Measurements from ENCODE around the gene MAD1L1.

Gene MAD1L1

DNA sequence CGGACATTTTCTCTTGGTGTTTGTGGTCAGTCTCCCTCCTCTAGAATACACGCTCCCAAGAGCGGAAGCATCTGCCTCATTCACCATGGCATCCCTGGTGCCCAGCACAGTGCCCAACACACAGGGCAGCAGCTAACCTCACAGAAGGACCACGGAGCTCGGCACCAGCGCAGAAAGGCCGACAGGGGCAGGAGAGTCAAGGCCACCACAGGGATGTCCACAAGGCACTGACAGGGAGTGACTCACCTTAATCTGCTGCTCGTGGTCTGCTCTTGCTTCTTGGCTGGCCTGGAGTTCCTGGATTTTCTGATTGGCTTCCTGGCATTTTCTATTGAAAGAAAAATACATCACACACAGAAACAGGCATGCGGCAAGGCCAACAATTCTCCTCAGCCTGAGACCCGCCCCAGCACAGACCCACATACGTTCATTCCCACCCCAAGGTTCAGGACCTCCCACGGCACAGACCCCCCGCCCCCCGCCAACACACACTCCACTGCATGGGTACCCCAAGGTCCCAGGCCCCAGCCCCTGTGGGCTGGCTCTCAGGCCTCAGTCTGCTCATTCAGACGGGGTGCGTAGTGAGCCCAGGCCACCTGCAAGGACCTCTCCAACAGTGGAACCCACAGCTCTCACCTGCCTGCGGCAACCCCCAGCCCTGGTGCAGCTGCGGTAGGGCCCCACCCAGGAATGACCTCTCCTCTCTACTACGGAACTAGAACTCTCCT, 14.9 kb downstream of the MAD1L1 start:
- DNase-seq (ENCODE audit: low read depth): no peak

DNA sequence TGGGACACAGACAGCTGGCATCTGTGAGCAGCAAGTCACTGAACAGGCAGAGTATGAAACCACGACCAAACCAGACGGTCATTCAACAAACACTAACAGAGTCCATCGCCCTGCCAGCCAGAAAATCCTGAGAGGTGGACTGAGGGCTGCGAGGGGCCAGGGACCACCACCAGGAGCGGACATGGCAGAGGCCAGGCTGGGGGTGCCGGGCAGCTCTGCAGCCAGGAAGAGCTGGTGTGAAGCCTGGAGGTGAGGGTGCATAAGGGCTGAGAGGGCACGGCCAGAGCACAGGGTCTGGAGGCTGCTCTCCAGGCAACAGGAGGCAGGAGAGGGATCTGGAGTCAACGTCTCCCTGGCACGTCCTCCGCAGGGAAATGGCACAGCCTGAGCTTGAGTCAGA, 15.5 kb downstream of the MAD1L1 start:
- DNase-seq (ENCODE audit: low read depth): no peak

DNA sequence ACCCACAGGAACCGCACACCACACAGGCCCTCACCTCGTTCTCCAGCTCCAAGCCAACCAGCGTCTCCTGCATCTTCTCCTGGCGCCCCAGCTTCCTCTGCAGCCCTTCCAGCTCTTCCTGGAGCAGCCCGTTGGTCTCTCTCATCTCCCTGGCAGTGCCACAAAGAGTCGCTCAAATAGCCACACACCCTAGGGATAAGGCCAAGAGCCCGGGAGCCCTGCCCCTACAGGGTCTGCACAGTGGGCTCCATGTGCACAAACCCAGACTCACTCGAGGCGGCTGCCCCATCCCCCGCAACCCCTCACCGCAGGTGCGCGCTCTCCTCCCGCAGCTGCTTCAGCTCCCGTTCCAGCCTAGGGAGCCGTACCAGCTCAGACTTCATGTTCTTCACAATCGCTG, 16.9 kb downstream of the MAD1L1 start:
- DNase-seq (ENCODE audit: low read depth): no peak

DNA sequence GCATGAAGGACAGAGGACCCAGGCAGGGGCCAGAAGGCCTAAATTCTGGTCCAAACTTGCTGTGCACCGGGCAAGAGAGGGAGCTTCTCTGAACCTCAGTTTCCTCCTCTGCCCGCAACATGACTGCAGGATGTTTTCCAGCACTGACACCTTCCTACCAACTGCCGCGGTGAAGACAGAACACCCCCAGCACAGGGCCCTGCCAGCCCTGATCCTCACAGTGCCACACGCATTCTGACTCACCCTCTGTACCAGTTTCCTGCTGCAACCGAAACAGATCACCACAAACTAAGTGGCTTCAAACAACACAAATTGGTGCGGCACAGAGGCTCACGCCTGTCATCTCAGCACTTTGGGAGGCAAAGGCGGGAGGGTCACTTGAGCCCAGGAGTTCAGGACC, 18.1 kb downstream of the MAD1L1 start:
- DNase-seq (ENCODE audit: low read depth): no peak

DNA sequence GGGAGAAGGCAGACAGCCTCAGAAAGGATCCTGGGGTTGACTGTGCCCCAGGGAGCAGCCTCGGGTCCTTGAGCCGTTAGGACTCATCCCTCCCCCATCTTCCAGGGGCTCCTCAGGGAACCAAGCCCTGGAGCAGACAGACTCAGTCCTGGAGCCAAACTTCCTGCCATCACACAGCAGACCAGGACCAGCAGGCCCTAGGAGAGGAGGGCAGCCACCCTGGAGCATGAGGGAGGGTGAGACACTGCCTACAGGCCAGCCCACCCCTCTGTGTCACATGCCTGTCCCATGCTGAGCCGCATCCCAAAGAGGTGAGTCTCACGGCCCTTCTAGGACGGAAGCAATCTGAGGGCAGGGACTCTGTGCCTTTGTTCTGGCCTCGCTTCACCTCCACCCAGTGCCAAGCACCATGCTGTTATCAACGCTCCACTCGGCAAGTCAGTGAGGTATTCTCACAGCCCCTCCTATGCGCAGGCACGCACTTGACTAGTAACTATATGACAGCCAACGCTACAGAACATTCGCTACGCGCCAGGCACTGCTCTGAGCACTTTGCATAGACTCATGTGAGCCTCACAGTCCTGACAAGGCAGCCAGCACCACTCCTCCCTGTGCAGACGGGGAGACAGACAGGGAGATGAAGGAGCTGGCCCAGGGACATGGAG, 19.1 kb downstream of the MAD1L1 start:
- DNase-seq (ENCODE audit: low read depth): no peak

DNA sequence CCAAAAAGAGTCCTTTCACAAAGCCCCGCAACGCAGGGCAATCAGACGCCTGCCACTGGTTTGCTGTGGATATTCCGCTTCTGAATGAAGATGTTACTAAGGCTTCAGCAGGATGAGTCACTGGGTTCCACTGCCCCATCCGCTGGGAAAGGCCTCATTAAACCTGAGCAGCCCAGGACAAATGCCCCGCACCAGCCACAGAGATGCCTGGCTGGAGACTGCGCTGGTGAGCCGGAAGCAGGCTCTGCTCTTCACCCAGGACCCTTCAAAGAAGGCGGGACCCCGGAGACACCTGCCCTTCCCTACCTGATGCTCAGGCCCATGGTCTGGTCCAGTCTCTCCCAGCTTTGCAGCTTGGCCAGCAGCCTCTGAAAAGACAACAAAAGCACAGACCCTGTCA, 19.8 kb downstream of the MAD1L1 start:
- DNase-seq (ENCODE audit: low read depth): no peak

DNA sequence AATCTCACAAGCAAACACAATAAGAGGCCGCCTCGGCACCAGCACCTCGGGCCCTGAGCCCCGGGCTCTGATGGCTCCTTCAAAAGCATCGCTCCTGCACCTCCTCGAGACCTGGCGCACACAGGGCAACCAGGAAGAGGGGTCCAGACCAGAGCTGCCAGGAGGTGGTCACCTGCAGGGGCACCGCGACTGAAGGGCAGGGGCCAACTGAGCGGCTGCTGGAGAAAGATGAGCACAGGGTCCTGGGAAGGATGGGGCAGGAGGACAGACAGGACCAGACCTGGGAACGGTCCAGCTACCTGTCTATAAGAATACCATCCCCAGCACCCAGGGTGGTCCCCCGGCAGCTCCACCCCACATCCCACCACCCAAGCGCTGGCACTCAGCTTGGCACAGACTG, 20.8 kb downstream of the MAD1L1 start:
- DNase-seq (ENCODE audit: low read depth): no peak

DNA sequence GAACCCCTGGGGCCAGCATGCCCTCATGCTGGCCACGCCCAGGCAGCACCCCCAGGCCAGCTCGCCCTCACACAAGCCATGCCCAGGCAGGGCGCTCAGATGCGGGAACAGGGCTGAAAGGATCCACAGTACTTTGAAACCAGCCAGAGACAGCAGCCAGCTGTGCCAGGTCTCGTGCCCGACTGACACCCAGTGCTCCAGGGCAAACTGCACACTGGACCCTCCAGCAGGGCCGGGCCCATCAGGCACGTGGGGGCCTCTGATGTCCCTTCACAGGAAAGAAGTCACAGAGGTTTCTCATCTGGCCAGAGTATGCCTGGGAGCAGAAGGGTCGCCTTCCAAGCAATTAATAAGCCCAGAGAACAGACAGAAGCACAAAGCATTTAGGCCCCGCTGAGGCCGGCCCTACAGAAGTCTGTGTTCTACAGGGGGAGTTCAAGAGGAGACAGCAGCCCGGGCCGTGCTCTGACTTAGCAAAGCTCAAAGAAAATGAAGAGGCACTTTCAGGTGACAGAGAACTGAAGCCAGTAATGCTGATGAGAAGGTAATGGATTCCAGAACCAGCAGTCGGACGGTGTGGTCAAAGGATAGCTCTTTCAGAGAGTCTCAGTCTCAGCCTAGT, 21.4 kb downstream of the MAD1L1 start:
- no peak for DNase-seq (ENCODE audit: low read depth)

DNA sequence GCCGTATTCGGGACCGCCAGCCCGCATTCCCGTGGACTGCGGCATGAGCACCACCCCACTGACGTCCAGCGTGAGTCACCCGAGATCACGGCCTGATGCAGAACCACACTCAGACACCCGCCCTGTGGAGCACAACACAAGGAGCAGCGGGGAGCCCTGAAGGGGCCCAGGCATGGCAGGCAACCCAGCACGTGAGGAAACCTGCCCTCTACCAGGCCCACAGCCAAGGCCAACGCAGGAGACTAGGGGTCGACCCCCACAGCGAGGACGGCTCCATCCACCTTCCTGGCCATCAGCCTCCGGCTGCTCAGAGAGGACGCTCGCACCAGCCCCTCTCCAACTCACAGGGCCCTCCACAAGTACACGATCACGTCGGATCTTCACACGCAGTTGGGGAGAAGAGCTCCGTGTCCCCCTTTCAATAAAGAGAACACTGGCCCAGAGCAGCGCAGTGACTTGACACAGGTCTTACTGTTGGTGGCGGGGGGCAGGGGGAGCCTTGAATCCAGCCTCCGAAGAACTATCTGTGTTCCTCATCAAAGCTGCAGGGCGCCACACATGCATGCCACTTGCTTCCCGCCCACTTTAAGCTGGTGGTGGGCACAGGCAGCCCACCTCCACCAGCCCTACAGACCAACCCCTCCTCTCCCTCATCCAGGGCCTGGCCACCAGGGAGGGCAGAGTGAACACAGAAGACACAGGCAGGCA, 22.0 kb downstream of the MAD1L1 start:
- no peak for DNase-seq (ENCODE audit: low read depth)

DNA sequence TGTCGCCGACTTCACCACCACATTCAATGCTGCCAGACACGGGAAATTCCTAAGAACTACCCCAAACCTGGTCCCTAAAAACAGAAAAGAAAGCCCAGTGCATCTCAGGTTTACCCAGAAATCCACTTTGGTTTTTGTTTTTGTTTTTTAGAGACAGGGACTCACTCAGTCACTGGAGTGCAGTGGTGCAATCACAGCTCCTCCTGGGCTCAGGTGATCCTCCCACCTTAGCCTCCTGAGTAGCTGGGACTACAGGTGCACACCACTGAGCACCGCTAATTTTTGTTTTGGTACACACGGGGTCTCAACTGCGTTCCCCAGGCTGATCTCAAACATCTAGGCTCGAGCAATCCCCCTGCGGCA, 22.8 kb downstream of the MAD1L1 start:
- no peak for DNase-seq (ENCODE audit: low read depth)

DNA sequence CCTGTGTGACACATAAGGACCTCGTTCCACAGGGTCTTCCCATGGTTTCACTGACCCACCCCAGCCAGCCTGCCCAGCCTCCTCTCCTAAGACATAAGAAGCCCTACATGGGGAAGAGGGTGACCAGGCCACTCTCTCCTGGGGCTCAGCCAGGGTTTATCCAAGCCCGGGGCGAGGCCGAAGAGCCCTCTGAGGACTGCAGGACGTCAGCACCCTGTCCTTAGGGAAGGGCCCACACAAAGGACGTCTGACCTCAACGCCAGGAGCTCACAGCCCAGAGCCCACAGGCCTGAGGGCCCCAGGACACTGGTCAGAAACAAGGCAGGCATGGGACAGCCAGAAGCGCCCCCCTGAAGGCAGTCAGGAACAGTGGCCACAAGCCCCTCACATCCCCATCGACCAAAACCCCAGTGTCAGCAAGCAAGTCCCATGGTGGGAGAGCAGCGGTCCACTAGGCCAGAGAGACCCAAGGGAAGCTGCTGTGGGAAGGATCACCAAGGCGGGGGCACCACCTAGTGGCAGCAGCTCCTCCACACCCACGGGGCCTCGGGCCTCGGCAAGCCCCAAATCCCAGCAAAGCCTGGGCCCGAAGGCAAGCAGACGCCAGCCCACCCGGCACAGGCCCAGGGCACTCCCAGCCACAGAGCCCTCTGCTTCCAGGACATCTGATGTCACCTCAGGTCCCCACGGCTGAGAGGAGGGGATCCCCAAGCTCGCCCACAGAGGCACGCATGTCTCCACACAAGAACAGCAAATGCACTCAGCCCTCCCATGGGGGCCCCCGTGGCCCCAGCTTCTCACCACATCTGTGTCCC, 23.4 kb downstream of the MAD1L1 start:
- peak; percentile 11 for DNase-seq (ENCODE audit: low read depth)

DNA sequence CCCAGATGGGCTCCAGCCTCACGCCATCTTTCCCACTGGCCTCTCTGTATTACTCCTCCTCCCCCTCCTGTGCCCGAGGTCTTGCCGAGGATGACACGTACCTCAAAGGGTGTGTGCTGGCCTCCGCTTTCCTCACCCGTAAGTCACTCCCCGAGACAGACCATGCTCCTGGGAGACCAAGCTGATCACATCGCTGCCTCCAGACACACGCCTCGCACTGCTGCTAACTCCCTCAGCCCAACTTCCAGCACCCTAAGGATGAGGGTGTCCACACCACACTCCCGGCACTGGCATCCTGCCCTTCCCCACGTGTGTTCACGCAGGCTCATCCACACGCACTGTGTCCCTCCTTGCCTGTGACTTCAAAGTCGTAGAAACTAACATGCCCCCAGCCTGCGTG, 24.0 kb downstream of the MAD1L1 start:
- no peak for DNase-seq (ENCODE audit: low read depth)

DNA sequence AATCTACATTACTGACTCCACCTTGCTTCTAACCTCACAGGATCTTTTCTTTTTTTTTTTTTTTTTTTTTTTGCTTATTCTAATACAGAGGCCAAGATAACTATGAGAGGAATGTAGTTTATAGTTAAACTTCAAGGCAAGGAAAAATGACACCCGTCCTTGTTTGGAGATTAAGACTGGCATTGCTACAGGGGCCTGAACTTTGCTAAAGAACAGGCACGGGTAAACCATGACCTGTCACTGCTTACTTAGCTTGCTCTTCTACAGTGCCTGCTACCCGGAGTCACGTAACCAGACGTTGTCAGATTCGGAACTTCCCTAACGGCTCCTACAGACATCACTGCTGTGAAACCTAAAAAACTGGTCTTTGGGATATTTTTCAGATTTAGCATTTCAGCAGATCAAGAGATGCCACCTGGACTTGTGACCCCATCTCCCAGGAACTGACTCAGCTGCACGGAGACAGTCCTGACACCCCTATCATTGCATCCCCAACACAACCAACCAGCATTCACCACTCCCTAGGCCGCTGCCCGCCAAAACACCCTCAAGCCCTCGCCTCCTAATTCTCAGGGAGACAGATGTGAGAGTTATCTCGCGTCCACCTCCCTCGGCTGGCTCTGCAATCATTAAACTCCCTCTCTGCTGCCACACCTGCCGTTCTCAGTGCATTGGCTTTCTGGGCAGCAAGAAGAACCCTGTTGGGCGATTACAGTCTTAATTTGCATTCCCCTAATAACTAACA, 27.5 kb downstream of the MAD1L1 start:
- no peak for DNase-seq (ENCODE audit: low read depth)

DNA sequence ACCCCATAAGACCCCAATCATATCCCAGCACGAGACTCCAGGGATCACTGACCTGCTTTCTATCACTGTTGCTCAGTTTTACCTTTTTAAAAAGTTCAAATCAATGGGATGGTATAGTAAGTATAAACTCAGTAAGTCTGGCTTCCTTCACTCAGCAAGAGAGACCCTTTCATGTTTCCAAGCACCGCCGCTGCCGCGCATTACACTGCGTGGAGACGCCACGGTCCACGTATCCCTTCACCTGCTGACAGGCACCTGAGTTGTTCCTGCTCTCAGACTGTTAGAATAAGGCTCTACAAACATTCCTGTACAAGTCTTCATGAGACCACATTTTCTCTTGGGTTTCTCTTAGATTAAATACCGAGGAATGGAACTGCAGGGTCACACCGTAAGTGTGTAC, 28.3 kb downstream of the MAD1L1 start:
- DNase-seq (ENCODE audit: low read depth): no peak

DNA sequence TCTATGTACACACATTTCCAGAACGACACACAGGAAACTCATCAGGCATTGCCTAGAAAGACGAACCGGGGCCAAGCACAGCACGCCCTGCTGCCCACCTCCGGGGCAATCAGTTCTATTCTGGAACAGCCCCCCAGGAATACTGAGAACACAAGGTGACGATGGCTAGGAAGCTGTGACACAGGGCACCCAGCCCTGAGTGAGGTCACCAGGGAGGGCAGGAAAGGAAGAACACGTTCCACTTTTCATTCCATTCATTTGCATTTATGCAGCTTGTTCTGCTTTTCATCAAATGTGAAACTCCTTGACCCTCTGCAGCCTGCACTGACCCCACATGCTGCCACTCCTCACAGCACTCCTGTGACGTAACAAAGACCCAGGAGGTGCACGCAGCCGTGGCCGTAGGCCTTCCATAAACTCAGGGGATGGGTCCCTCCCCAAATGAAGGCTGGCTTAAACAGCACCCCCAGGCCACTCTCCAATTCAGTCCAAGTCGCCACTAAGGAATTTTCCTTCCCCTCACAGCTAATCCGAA, 28.9 kb downstream of the MAD1L1 start:
- DNase-seq (ENCODE audit: low read depth): no peak

DNA sequence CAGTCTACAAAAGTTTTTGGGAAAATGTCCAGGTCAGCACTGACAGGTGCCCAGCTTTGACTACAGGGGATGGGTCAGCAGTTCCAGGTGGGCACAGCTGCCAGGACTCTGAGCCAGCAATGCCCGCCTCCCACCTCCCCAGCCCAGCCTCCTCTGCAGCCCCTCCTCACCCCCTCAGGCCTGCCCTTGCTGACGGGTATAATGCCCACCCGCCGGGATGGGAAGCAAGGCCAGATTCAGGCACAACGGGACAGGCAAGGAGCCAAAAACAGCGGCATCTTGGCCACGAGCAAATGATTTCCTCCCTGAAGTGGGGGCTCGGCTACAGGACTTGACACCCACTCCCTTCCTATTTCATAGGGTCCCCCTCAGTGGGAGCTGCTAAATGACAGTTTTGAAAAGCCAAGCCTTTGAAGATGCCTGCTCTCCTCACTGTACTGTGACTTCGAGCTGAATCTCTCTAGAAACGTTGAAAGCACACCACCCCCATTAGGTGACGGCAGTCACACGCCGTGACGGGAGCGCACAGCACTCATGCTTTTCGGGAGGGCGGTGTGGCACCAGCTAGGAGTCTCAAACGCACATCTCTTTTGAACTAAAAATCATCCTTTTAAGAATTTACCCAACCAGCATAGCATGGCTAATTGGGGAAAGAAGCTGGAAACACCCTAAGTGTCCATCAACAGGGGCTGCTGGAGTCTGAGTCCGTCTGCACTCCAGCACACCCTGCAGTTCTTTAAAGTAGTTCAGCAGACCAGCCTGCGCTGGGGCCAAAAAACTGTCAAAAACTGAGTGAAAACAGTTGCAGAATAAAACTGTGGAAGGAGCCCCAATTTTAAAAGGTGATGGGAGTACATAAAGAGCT, 29.6 kb downstream of the MAD1L1 start:
- DNase-seq (ENCODE audit: low read depth): no peak

DNA sequence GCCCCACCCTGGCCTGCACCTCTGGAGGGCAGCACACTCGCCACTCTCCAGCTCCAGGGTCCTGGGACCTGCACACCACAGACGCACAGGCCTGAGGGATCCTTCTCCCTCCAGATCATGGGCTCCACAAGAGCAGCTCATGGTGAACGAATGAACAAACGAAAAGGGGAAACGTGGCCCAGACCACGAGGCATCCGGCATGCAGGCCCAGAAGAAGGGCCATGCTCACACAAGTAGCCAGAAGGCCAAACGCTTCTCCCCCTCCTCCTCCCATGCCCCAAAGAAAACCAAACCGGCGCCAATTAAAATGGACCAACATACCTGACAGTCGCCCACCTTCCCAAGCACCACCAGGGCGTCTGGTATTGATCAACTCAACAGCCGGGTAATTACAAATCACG, 30.4 kb downstream of the MAD1L1 start:
- DNase-seq (ENCODE audit: low read depth): no peak

DNA sequence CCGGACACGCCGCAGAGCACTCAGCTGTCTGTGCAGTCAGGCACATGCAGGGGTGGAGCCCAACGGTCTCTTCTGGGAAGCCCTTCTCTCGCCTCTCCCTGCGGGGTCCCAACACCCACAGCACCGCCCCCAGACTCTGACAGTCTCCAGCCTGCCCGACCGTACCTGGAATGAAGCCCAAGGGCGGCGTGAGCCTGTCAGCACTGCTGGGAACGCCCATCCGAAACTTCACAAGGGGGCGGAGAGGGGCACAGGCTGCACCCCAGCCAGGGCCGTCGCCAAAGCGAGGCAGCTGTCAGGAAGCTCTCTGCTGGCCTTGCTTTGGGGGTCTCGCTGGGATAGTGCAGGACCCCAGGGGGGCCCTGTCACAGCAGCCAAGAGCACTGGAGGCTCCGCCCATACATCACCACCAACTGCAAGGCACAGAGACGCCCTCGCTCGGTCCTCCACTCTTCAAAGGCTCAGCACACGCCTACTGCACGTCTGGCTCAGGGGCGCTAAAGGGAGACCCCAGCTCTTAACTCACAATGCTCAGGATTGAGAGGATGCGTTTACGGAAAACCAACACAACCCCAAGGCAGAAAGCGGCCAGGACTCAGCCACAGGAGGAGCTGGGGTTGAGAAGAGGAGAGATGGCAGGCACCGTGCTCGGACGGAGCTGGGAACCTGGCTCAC, 30.9 kb downstream of the MAD1L1 start:
- DNase-seq (ENCODE audit: low read depth): no peak

DNA sequence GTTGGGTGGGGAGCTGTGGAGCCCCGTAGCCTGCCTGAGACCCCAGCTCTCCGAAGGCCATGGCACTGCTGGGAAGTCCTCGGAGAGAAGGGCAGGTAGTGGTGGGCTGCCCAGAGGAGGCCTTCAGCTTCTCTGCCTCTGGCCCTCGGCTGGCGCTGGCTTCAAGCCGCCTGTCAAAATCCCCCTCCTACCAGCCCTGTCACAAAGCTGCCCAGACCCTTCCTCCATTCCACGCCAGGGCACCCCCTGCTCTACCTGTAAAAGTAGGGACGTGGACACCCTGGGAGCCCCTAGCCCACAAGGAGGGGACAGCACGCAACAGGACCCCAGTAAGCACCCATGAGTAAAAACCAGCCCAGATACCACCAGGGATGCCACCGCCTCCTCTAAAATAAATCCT, 31.6 kb downstream of the MAD1L1 start:
- no peak for DNase-seq (ENCODE audit: low read depth)

DNA sequence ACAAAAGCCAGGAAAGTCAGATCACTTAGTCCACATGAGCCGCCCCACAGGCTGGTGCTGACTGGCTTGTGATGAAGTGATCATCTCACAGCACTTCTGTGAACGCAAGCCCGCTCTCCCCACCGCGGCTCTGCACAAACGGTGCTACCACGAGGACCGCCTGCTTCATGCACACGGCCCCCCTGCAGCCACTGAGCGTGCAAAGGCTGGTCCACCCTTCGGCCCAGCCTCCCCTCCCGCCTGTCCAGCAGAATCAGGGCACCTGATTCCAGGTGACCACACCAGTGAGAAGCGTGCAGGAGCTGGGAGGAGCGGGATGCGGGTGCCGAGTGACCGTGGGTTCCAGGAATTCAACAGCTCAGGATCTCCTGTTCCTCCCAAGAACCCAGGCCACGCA, 32.2 kb downstream of the MAD1L1 start:
- no peak for DNase-seq (ENCODE audit: low read depth)
